GM04503 (cell line): ENCODE data around the gene CYP21A2.
"Not testable (repeated sequence)": the region's sequence is repeated elsewhere in the genome, so short reads cannot be mapped to it uniquely, and the experiment has no call there.

Source experiments
- DNase-seq: peaks from one replicate; pipeline ENCODE4 v3.0.0-alpha.2; 2012; ENCODE audit warnings: low read depth

CYP21A2 gene

GRCh38 chr6:32035283-32036013 lies 2.8 kb upstream of the CYP21A2 start:
- DNase-seq, result not testable (repeated sequence)

GRCh38 chr6:32037136-32037535 lies 1.1 kb upstream of the CYP21A2 start:
- DNase-seq, result not testable (repeated sequence)

GRCh38 chr6:32038878-32039277 lies 663 bp downstream of the CYP21A2 start:
- not testable (repeated sequence) for DNase-seq

GRCh38 chr6:32039321-32040274 lies 1.4 kb downstream of the CYP21A2 start:
- DNase-seq, result not testable (repeated sequence)

- not testable (repeated sequence) for DNase-seq
Observed at GRCh38 chr6:32040299-32041049, 2.3 kb downstream of the CYP21A2 start.

GRCh38 chr6:32041050-32041321 lies 2.8 kb downstream of the CYP21A2 start:
- DNase-seq, result not testable (repeated sequence)

GRCh38 chr6:32041385-32041784 lies 3.2 kb downstream of the CYP21A2 start:
- not testable (repeated sequence) for DNase-seq

GRCh38 chr6:32042276-32042675 lies 4.1 kb downstream of the CYP21A2 start:
- not testable (repeated sequence) for DNase-seq

- not testable (repeated sequence) for DNase-seq
Observed at GRCh38 chr6:32043589-32044380, 5.6 kb downstream of the CYP21A2 start.

GRCh38 chr6:32044916-32045315 lies 6.7 kb downstream of the CYP21A2 start:
- DNase-seq, result not testable (repeated sequence)

- DNase-seq, result no peak
Observed at GRCh38 chr6:32045811-32046449, 7.7 kb downstream of the CYP21A2 start.

GRCh38 chr6:32046450-32047083 lies 8.4 kb downstream of the CYP21A2 start:
- DNase-seq, result no peak

GRCh38 chr6:32047084-32047478 lies 8.9 kb downstream of the CYP21A2 start:
- no peak for DNase-seq

GRCh38 chr6:32047539-32047854 lies 9.3 kb downstream of the CYP21A2 start:
- DNase-seq, result no peak

- DNase-seq, result peak; percentile 6
Observed at GRCh38 chr6:32047855-32048766, 9.9 kb downstream of the CYP21A2 start.

- DNase-seq, result not testable (repeated sequence)
Observed at GRCh38 chr6:32049149-32049548, 10.9 kb downstream of the CYP21A2 start.

GRCh38 chr6:32049736-32050135 lies 11.5 kb downstream of the CYP21A2 start:
- not testable (repeated sequence) for DNase-seq

GRCh38 chr6:32050562-32050961 lies 12.3 kb downstream of the CYP21A2 start:
- DNase-seq, result no peak

- DNase-seq, result not testable (repeated sequence)
Observed at GRCh38 chr6:32052626-32053025, 14.4 kb downstream of the CYP21A2 start.

- not testable (repeated sequence) for DNase-seq
Observed at GRCh38 chr6:32053314-32053713, 15.1 kb downstream of the CYP21A2 start.
